ENCODE measurements around the gene GFOD1.
A peak's percentile ranks its signal among the peaks of the same experiment; 100 is the strongest.

The GFOD1 gene

GRCh38 chr6:13526357-13526726 is 38.9 kb upstream of the GFOD1 start:
- no peaks in the 10 kb centered on the region for H3K36me3 ChIP-seq (ENCODE audit: control insufficient read depth in 5 of 5, insufficient read depth in 5 of 5, low read length in 5 of 5)
- no peak overlapping the region for H3K27ac ChIP-seq (ENCODE audit: low read depth, low read length)
- no peak overlapping the region for H3K4me3 ChIP-seq (ENCODE audit: low read depth in 1 of 5, low read length in 5 of 5)
- peak overlapping the region in 1 of 5 donors; percentile 8 for H3K9ac ChIP-seq (ENCODE audit: low read length in 5 of 5)
- no peaks in the 10 kb centered on the region for H3K9me3 ChIP-seq (ENCODE audit: control insufficient read depth in 5 of 5, low read length in 5 of 5)
- H3K27me3 ChIP-seq (ENCODE audit: control insufficient read depth in 5 of 5, insufficient read depth in 4 of 5, low read length in 5 of 5): no peaks in the 10 kb centered on the region
- H3K4me1 ChIP-seq (ENCODE audit: control insufficient read depth in 5 of 5, insufficient read depth in 5 of 5, low read length in 5 of 5): peaks cover 2 to 37% (median 5%) of the 10 kb centered on the region in 5 donors

- Histone ChIP-seq H3K9ac (ENCODE audit: low read length in 5 of 5) (no peak overlapping the region), H3K36me3 (ENCODE audit: control insufficient read depth in 5 of 5, insufficient read depth in 5 of 5, low read length in 5 of 5) (no peaks in the 10 kb centered on the region), H3K27me3 (ENCODE audit: control insufficient read depth in 5 of 5, insufficient read depth in 4 of 5, low read length in 5 of 5) (no peaks in the 10 kb centered on the region), H3K9me3 (ENCODE audit: control insufficient read depth in 5 of 5, low read length in 5 of 5) (no peaks in the 10 kb centered on the region), H3K4me1 (ENCODE audit: control insufficient read depth in 5 of 5, insufficient read depth in 5 of 5, low read length in 5 of 5) (peaks cover 2 to 37% (median 5%) of the 10 kb centered on the region in 5 donors), H3K4me3 (ENCODE audit: low read depth in 1 of 5, low read length in 5 of 5) (no peak overlapping the region), H3K27ac (ENCODE audit: low read depth, low read length) (no peak overlapping the region)
Measured at GRCh38 chr6:13524801-13525508, 37.6 kb upstream of the GFOD1 start.

GRCh38 chr6:13523826-13524622 is 36.6 kb upstream of the GFOD1 start:
- Histone ChIP-seq H3K9ac (ENCODE audit: low read length in 5 of 5) (no peak overlapping the region), H3K27me3 (ENCODE audit: control insufficient read depth in 5 of 5, insufficient read depth in 4 of 5, low read length in 5 of 5) (no peaks in the 10 kb centered on the region), H3K27ac (ENCODE audit: low read depth, low read length) (no peak overlapping the region), H3K36me3 (ENCODE audit: control insufficient read depth in 5 of 5, insufficient read depth in 5 of 5, low read length in 5 of 5) (no peaks in the 10 kb centered on the region), H3K4me1 (ENCODE audit: control insufficient read depth in 5 of 5, insufficient read depth in 5 of 5, low read length in 5 of 5) (peaks cover 2 to 37% (median 5%) of the 10 kb centered on the region in 5 donors), H3K4me3 (ENCODE audit: low read depth in 1 of 5, low read length in 5 of 5) (no peak overlapping the region), H3K9me3 (ENCODE audit: control insufficient read depth in 5 of 5, low read length in 5 of 5) (no peaks in the 10 kb centered on the region)

GRCh38 chr6:13522656-13523055 is 35.3 kb upstream of the GFOD1 start:
- peaks cover 2 to 29% (median 5%) of the 10 kb centered on the region in 5 donors for H3K4me1 ChIP-seq (ENCODE audit: control insufficient read depth in 5 of 5, insufficient read depth in 5 of 5, low read length in 5 of 5)
- H3K4me3 ChIP-seq (ENCODE audit: low read depth in 1 of 5, low read length in 5 of 5): no peak overlapping the region
- H3K27ac ChIP-seq (ENCODE audit: low read depth, low read length): no peak overlapping the region
- H3K27me3 ChIP-seq (ENCODE audit: control insufficient read depth in 5 of 5, insufficient read depth in 4 of 5, low read length in 5 of 5): no peaks in the 10 kb centered on the region
- H3K36me3 ChIP-seq (ENCODE audit: control insufficient read depth in 5 of 5, insufficient read depth in 5 of 5, low read length in 5 of 5): no peaks in the 10 kb centered on the region
- no peaks in the 10 kb centered on the region for H3K9me3 ChIP-seq (ENCODE audit: control insufficient read depth in 5 of 5, low read length in 5 of 5)
- no peak overlapping the region for H3K9ac ChIP-seq (ENCODE audit: low read length in 5 of 5)

GRCh38 chr6:13519839-13520238 is 32.4 kb upstream of the GFOD1 start:
- Histone ChIP-seq H3K9me3 (ENCODE audit: control insufficient read depth in 5 of 5, low read length in 5 of 5) (no peaks in the 10 kb centered on the region), H3K36me3 (ENCODE audit: control insufficient read depth in 5 of 5, insufficient read depth in 5 of 5, low read length in 5 of 5) (no peaks in the 10 kb centered on the region), H3K4me3 (ENCODE audit: low read depth in 1 of 5, low read length in 5 of 5) (no peak overlapping the region), H3K27me3 (ENCODE audit: control insufficient read depth in 5 of 5, insufficient read depth in 4 of 5, low read length in 5 of 5) (no peaks in the 10 kb centered on the region), H3K9ac (ENCODE audit: low read length in 5 of 5) (no peak overlapping the region), H3K27ac (ENCODE audit: low read depth, low read length) (no peak overlapping the region), H3K4me1 (ENCODE audit: control insufficient read depth in 5 of 5, insufficient read depth in 5 of 5, low read length in 5 of 5) (peaks cover 0 to 10% (median 0%) of the 10 kb centered on the region in 5 donors)

- peaks cover under 1 to 5% (median 3%) of the 10 kb centered on the region in 5 donors for H3K4me1 ChIP-seq (ENCODE audit: control insufficient read depth in 5 of 5, insufficient read depth in 5 of 5, low read length in 5 of 5)
- H3K9me3 ChIP-seq (ENCODE audit: control insufficient read depth in 5 of 5, low read length in 5 of 5): no peaks in the 10 kb centered on the region
Measured at GRCh38 chr6:13517116-13517515, 29.7 kb upstream of the GFOD1 start.

GRCh38 chr6:13515912-13516311 is 28.5 kb upstream of the GFOD1 start:
- H3K9ac ChIP-seq (ENCODE audit: low read length in 5 of 5): no peak overlapping the region
- H3K27ac ChIP-seq (ENCODE audit: low read depth, low read length): no peak overlapping the region
- peaks cover 2 to 17% (median 12%) of the 10 kb centered on the region in 5 donors for H3K4me1 ChIP-seq (ENCODE audit: control insufficient read depth in 5 of 5, insufficient read depth in 5 of 5, low read length in 5 of 5)

More at GRCh38 chr6:13517116-13517515, 29.7 kb upstream of the GFOD1 start:
- no peaks in the 10 kb centered on the region for H3K27me3 ChIP-seq (ENCODE audit: control insufficient read depth in 5 of 5, insufficient read depth in 4 of 5, low read length in 5 of 5)
- H3K36me3 ChIP-seq (ENCODE audit: control insufficient read depth in 5 of 5, insufficient read depth in 5 of 5, low read length in 5 of 5): no peaks in the 10 kb centered on the region
- no peak overlapping the region for H3K9ac ChIP-seq (ENCODE audit: low read length in 5 of 5)
- no peak overlapping the region for H3K4me3 ChIP-seq (ENCODE audit: low read depth in 1 of 5, low read length in 5 of 5)
- H3K27ac ChIP-seq (ENCODE audit: low read depth, low read length): no peak overlapping the region

GRCh38 chr6:13513626-13514502 is 26.5 kb upstream of the GFOD1 start:
- Histone ChIP-seq H3K4me3 (ENCODE audit: low read depth in 1 of 5, low read length in 5 of 5) (no peak overlapping the region), H3K9ac (ENCODE audit: low read length in 5 of 5) (no peak overlapping the region), H3K27me3 (ENCODE audit: control insufficient read depth in 5 of 5, insufficient read depth in 4 of 5, low read length in 5 of 5) (no peaks in the 10 kb centered on the region), H3K4me1 (ENCODE audit: control insufficient read depth in 5 of 5, insufficient read depth in 5 of 5, low read length in 5 of 5) (peaks cover 6 to 31% (median 27%) of the 10 kb centered on the region in 5 donors), H3K36me3 (ENCODE audit: control insufficient read depth in 5 of 5, insufficient read depth in 5 of 5, low read length in 5 of 5) (no peaks in the 10 kb centered on the region), H3K9me3 (ENCODE audit: control insufficient read depth in 5 of 5, low read length in 5 of 5) (no peaks in the 10 kb centered on the region), H3K27ac (ENCODE audit: low read depth, low read length) (no peak overlapping the region)

More at GRCh38 chr6:13515912-13516311, 28.5 kb upstream of the GFOD1 start:
- H3K36me3 ChIP-seq (ENCODE audit: control insufficient read depth in 5 of 5, insufficient read depth in 5 of 5, low read length in 5 of 5): no peaks in the 10 kb centered on the region
- no peak overlapping the region for H3K4me3 ChIP-seq (ENCODE audit: low read depth in 1 of 5, low read length in 5 of 5)
- no peaks in the 10 kb centered on the region for H3K27me3 ChIP-seq (ENCODE audit: control insufficient read depth in 5 of 5, insufficient read depth in 4 of 5, low read length in 5 of 5)
- H3K9me3 ChIP-seq (ENCODE audit: control insufficient read depth in 5 of 5, low read length in 5 of 5): no peaks in the 10 kb centered on the region

GRCh38 chr6:13512900-13513299 is 25.5 kb upstream of the GFOD1 start:
- H3K9me3 ChIP-seq (ENCODE audit: control insufficient read depth in 5 of 5, low read length in 5 of 5): no peaks in the 10 kb centered on the region
- H3K4me1 ChIP-seq (ENCODE audit: control insufficient read depth in 5 of 5, insufficient read depth in 5 of 5, low read length in 5 of 5): peaks cover 6 to 39% (median 33%) of the 10 kb centered on the region in 5 donors
- H3K27me3 ChIP-seq (ENCODE audit: control insufficient read depth in 5 of 5, insufficient read depth in 4 of 5, low read length in 5 of 5): no peaks in the 10 kb centered on the region
- no peak overlapping the region for H3K4me3 ChIP-seq (ENCODE audit: low read depth in 1 of 5, low read length in 5 of 5)
- H3K36me3 ChIP-seq (ENCODE audit: control insufficient read depth in 5 of 5, insufficient read depth in 5 of 5, low read length in 5 of 5): no peaks in the 10 kb centered on the region
- H3K27ac ChIP-seq (ENCODE audit: low read depth, low read length): no peak overlapping the region
- H3K9ac ChIP-seq (ENCODE audit: low read length in 5 of 5): no peak overlapping the region

Data from subcutaneous abdominal adipose tissue (tissue), 5 donors.